ENCODE data around the gene LIPK.

The LIPK gene

DNA sequence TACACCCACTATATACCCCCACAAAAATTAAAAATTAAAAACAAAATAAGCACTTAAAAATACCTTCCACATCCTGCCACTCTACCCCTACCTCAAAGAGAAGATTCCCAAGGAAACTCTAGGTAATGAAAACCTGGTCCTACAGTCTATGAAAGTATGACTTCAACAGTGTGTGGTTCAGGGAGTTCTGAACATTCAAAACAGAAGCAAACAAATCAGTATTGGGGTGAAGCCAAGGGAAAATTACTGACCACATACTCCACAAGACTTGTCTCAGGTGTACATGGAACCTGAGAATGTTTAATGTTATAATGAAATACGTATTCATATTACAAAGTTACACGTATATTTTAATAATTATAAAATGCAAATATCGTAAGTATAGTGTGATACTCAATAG, 76.2 kb downstream of the LIPK start:
- DNase-seq (ENCODE audit: low read depth in 2 of 2, low spot score in 1 of 2) = no peak

DNA sequence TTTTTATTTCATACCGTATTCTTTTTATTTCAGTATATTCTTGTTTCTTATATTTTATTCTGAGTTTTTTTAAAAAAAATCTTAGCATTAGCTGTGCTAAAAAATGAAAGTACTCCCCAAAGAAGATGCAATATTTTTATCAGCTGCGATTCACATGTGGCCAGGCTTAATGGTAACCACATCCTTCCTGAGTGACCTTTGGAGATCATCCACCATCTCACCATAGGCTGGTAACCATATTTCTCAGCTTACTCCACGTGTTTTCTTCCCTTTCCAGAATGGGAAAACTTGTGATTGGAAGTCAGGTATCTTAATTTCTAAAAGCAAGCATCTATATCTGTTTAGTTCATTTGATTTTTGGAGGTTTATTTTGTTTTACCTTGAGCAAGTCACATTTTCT, 77.7 kb downstream of the LIPK start:
- no peak for DNase-seq (ENCODE audit: low read depth in 2 of 2, low spot score in 1 of 2)

GRCh38 chr10:88786032-88786770, 80.2 kb downstream of the LIPK start:
- DNase-seq (ENCODE audit: low read depth in 2 of 2, low spot score in 1 of 2) = no peak

DNA sequence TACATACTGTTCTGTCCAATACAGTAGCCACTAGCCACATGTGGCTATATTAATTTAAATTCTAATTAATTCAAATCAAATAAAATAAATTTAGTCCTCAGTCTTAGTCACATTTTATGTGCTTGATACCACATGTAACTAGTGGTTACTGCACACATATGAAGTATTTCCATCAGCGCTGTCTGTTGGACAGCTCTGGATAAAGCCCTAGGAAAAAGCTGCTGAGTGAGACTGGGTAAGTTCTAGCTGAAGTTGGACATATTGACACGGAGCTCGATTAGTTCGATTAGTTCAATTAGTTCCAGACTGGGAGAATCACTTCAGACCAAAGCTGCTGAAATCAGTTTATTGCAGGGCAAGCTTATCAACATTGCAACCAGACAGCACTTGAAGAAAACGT, 81.4 kb downstream of the LIPK start:
- no peak for DNase-seq (ENCODE audit: low read depth in 2 of 2, low spot score in 1 of 2)

DNA sequence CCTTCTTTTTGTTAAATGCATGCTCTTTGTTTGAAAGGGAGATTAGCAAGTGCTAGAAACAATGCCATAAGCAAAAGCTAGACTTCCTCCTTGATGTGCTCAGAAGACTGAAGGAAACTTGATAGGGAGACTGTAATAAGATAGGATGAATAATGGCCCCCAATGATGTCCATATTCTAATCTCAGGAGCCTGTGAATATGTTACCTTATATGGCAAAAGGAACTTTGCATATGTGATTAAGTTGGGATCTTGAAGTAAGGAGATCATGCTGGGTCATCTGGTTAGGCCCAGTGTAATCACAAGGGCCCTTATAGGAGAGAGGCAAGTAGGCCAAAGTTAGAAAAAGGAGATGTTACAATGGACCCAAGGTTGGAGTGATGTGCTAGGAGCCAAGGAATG, 82.9 kb downstream of the LIPK start:
- DNase-seq (ENCODE audit: low read depth in 2 of 2, low spot score in 1 of 2) = no peak

GRCh38 chr10:88791924-88792323, 85.9 kb downstream of the LIPK start:
- DNase-seq (ENCODE audit: low read depth in 2 of 2, low spot score in 1 of 2) = no peak

DNA sequence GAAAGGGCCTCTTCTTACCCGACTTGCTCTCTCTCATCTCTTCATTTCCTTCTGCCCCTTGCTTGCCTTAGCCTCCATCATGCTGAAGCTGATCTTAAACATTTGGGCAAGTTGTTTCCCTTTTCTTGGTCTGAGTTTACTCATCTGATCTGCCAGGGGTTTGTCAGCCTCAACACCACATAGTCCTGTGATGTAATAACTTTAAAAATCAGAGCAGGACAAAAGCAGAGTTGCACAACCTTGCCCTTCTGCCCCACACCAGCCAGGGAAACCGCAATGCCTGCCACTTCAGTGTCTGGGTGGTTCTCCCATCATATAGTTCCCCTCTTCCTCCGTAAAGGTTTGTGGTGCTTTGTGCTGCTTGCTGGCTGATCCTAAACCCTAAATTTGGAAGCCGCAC, 86.6 kb downstream of the LIPK start:
- no peak for DNase-seq (ENCODE audit: low read depth in 2 of 2, low spot score in 1 of 2)

- no peak for DNase-seq (ENCODE audit: low read depth in 2 of 2, low spot score in 1 of 2)
Observed at GRCh38 chr10:88793712-88794299, 87.8 kb downstream of the LIPK start.

DNA sequence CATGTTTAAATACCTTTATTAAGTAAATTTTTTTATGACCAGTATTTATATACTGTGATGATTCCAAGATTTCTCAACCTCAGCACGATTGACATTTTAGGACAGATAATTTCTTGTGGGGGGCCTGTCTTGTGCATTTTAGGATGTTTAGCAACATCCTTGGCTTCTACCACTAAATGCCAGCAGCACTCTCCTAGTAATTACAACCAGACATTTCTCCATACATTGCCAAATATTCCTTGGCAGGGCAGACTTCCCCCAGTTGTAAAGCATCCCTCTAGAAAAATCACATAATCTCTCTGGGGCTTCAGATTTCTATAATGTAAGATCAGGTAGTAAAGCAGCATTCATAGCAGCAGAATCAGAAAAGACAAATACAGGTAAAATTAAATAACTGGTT, 88.7 kb downstream of the LIPK start:
- no peak for DNase-seq (ENCODE audit: low read depth in 2 of 2, low spot score in 1 of 2)

DNA sequence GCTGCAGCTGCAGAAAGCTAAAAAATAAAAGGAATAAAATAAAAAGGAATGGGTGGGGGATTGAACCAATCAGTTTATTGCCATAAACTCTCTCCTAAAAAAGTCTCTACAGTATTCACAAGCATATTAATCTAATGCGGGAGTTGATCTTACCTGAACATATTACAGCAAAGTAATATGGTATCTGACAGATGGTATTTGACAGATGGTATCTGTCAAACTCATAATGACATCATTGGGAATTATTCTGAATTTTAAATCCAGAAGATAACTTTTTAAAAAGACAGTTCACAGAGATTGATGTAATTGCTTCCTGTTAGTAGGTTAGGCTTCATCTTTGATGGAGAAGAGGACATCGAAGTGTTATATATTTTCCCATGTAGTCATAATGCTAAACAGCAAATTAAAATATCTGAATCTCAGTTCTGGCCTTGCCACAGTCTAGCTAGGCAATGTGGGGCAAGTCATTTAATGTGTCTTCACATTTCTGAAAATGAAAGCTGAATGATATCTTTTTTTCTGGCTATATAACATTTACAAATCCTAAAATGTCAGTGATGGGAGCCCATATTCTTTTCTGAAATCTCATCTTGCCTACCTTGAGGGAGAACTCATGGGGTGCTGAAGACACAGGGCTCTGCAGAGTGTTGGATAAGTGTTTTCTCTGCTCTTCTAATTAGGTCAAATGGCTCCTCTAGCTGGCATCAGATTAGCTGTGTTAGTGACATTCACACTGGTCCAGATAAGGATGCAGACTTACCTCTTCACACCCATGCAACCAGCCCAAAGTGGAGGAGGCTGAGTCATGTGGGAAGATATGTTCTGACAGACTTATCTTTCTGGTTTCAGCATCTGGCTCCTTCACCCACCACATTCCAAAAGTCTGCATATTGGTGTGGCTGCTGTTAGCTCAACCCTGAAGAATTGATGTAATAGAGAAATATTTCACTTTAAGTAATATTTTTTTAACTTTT, 94.4 kb downstream of the LIPK start:
- no peak for DNase-seq (ENCODE audit: low read depth in 2 of 2, low spot score in 1 of 2)
